ENCODE measurements around the gene CAP2. TPM values are rescaled to one million over a fixed set of nuclear protein-coding genes. Genes with fewer than 3 reads are reported as not detected.
"Not testable (repeated sequence)": the region's sequence is repeated elsewhere in the genome, so short reads cannot be mapped to it uniquely, and the experiment has no call there.

Gene CAP2
- total RNA-seq, 2 donors from 2014 or later: 2.7 to 10.4 TPM

DNA sequence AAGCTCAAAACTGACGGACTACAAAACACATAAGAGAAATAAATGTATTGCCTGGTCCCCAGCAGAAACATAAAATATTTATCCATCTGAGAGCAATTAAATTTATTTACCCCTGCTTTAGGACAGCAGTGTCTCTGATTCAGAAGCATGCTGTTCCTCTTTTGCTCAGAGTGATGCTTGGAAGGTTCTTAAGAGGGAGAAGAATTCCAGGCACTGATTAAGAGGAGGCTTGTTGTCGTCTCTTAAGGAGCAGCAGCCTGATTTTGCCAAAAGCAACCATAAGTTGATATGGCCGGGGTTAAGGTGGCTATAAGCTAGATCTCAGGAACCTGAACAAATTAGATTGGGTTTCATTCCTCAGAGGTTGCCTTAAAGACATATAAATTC lies 25.8 kb downstream of the CAP2 start:
- DNase-seq: no peak
- H3K27ac ChIP-seq: no peak overlapping the region
- no peaks in the 10 kb centered on the region for H3K36me3 ChIP-seq
- H3K9ac ChIP-seq (ENCODE audit: low read depth in 2 of 2, low read length in 2 of 2): no peak overlapping the region
- no peaks in the 10 kb centered on the region for H3K4me1 ChIP-seq
- intact Hi-C loops (cut with DNase I): no loop called here
- no peak overlapping the region for H3K4me3 ChIP-seq
- TF ChIP-seq, protein P1, sequence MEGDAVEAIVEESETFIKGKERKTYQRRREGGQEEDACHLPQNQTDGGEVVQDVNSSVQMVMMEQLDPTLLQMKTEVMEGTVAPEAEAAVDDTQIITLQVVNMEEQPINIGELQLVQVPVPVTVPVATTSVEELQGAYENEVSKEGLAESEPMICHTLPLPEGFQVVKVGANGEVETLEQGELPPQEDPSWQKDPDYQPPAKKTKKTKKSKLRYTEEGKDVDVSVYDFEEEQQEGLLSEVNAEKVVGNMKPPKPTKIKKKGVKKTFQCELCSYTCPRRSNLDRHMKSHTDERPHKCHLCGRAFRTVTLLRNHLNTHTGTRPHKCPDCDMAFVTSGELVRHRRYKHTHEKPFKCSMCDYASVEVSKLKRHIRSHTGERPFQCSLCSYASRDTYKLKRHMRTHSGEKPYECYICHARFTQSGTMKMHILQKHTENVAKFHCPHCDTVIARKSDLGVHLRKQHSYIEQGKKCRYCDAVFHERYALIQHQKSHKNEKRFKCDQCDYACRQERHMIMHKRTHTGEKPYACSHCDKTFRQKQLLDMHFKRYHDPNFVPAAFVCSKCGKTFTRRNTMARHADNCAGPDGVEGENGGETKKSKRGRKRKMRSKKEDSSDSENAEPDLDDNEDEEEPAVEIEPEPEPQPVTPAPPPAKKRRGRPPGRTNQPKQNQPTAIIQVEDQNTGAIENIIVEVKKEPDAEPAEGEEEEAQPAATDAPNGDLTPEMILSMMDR (IDR thresholded peaks at IDR 0.05): no peak
- H3K27me3 ChIP-seq: no peaks in the 10 kb centered on the region
- no peaks in the 10 kb centered on the region for H3K9me3 ChIP-seq

DNA sequence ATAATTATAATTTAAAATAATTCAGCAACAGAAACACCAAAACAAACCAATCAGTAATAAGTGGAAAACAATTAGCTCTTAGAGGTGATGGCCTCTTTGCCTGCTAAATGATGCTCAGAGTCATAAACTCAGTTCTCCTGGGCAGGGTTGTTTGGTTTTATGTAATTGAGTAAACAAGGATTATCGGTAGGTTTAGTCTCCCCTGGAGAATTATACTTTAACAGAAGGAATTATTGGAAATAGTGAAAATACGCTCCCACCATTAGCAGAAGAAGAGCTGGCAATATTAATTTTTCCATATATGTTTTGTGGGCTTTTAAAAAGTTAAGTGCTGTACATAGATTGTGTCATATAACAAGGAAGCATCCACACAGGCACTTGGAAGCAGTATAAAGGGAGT lies 27.0 kb downstream of the CAP2 start:
- Histone ChIP-seq H3K9me3 (no peaks in the 10 kb centered on the region), H3K4me1 (no peaks in the 10 kb centered on the region), H3K9ac (ENCODE audit: low read depth in 2 of 2, low read length in 2 of 2) (no peak overlapping the region), H3K27ac (no peak overlapping the region), H3K27me3 (no peaks in the 10 kb centered on the region), H3K36me3 (no peaks in the 10 kb centered on the region), H3K4me3 (no peak overlapping the region)
- intact Hi-C loops (cut with DNase I): no loop called here
- TF ChIP-seq, protein P1 (IDR thresholded peaks at IDR 0.05): no peak
- DNase-seq: no peak

DNA sequence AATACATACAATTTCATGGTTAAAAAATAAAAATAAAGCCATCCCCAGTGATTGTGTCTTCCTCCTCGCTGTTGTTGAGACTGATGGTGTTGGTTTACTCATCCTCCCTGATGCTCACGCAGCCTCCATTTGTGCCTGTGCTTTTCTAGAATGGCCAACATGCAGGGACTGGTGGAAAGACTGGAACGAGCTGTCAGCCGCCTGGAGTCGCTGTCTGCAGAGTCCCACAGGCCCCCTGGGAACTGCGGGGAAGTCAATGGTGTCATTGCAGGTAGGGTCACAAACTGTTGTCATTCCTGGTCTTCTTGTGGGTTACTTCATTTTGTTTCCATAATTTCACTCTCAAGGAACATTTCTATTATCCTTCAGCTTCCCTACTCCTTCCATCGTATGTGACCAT lies 28.0 kb downstream of the CAP2 start:
- H3K27ac ChIP-seq: no peak overlapping the region
- H3K36me3 ChIP-seq: no peaks in the 10 kb centered on the region
- no peaks in the 10 kb centered on the region for H3K9me3 ChIP-seq
- DNase-seq: no peak
- intact Hi-C loops (cut with DNase I): no loop called here
- H3K9ac ChIP-seq (ENCODE audit: low read depth in 2 of 2, low read length in 2 of 2): no peak overlapping the region
- no peaks in the 10 kb centered on the region for H3K27me3 ChIP-seq
- H3K4me3 ChIP-seq: no peak overlapping the region
- H3K4me1 ChIP-seq: no peaks in the 10 kb centered on the region
- TF ChIP-seq, protein P1 (IDR thresholded peaks at IDR 0.05): no peak

DNA sequence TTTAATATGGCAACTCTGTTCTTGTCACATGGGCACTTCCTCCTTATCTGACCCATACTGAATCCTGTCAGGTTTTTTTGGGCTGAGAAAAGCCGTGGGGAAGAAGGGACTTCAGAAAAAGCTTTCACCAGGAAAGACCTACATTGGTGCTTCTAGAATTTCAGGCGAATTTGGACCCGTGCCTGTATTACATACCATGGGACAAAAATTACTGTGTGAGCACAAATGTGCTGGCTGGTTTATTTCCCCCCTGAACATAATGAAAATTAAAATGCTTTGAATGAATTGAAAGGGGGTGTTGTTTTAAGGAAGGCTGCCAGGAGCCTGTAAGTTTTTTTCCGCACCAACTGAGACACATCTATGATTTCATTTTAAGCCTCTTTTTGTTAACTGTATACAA lies 29.6 kb downstream of the CAP2 start:
- no peak overlapping the region for H3K4me3 ChIP-seq
- no peaks in the 10 kb centered on the region for H3K27me3 ChIP-seq
- H3K36me3 ChIP-seq: no peaks in the 10 kb centered on the region
- no peaks in the 10 kb centered on the region for H3K4me1 ChIP-seq
- H3K9me3 ChIP-seq: no peaks in the 10 kb centered on the region
- H3K9ac ChIP-seq (ENCODE audit: low read depth in 2 of 2, low read length in 2 of 2): no peak overlapping the region
- TF ChIP-seq, protein P1 (IDR thresholded peaks at IDR 0.05): no peak
- DNase-seq: no peak
- H3K27ac ChIP-seq: no peak overlapping the region
- intact Hi-C loops (cut with DNase I): no loop called here

DNA sequence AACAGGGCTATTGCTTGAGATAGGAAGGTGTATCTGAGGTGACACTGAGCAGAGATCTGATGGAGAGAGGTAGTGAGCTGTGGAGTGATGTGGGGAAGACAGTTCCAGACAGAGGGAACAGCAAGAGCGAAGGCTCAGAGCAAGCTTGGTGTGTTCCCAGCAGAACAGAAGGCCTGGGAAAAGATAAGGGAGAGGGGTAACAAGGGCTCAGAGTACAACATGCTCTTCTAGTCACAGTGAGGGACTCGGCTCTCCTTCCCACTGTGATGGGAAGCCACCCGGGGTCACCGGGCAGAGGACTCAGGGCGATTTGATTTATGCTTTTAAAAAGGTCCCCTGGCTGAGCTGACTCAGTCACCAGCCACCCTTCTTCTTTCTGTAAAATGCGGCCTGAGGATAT lies 33.7 kb downstream of the CAP2 start:
- TF ChIP-seq, protein P1 (IDR thresholded peaks at IDR 0.05): no peak
- no peak for DNase-seq
- Histone ChIP-seq H3K9ac (ENCODE audit: low read depth in 2 of 2, low read length in 2 of 2) (no peak overlapping the region), H3K27ac (no peak overlapping the region), H3K27me3 (no peaks in the 10 kb centered on the region), H3K9me3 (no peaks in the 10 kb centered on the region), H3K4me1 (no peaks in the 10 kb centered on the region), H3K36me3 (no peaks in the 10 kb centered on the region), H3K4me3 (no peak overlapping the region)
- intact Hi-C loops (cut with DNase I): no loop called here

DNA sequence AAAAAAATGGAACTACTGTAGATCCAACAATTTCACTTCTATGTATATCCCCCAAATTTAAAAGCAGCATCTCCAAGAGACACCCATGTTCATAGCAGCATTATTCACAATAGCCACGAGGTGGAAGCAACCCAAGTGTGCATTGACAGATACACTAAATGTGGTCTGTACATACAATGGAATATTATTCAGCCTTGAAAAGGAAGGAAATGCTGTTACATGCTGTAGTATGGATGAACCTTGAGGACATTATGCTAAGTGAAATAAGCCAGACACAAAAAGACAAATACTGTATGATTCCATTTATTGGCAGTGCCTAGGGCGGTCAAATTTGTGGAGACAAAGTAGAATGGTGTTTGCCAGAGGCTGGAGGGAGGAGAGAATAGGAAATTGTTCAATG lies 34.2 kb downstream of the CAP2 start:
- Histone ChIP-seq H3K4me1 (no peaks in the 10 kb centered on the region), H3K9ac (ENCODE audit: low read depth in 2 of 2, low read length in 2 of 2) (no peak overlapping the region), H3K27ac (no peak overlapping the region), H3K36me3 (no peaks in the 10 kb centered on the region), H3K4me3 (no peak overlapping the region), H3K9me3 (no peaks in the 10 kb centered on the region), H3K27me3 (no peaks in the 10 kb centered on the region)
- TF ChIP-seq, protein P1 (IDR thresholded peaks at IDR 0.05): no peak
- DNase-seq: no peak
- intact Hi-C loops (cut with DNase I): no loop called here

DNA sequence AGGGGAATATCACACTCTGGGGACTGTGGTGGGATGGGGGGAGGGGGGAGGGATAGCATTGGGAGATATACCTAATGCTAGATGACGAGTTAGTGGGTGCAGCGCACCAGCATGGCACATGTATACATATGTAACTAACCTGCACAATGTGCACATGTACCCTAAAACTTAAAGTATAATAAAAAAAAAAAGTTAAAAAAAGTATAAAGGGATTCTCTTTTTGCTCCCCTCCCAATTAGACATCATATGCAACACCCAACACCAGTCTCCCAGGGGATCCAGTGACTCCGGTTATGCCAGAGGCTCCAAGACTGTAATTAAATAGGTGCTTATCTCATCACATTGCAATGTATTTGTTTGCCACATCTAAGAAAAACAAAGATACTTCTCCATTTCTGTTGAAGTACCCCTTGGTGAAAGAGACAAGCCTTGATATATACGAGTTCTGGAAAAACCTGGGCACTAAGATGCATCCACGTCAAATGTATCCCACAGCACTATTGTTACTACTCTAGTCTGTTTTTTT lies 35.3 kb downstream of the CAP2 start:
- H3K27me3 ChIP-seq; H3K27ac ChIP-seq; intact Hi-C loops (cut with DNase I); H3K9ac ChIP-seq (ENCODE audit: low read depth in 2 of 2, low read length in 2 of 2); DNase-seq; H3K36me3 ChIP-seq; H3K9me3 ChIP-seq; H3K4me3 ChIP-seq; H3K4me1 ChIP-seq: not testable (repeated sequence)
